ENCODE data around the gene RPS6KC1. TPM values are rescaled to one million over a fixed set of nuclear protein-coding genes. Genes with fewer than 3 reads are reported as not detected.

Gene RPS6KC1
- total RNA-seq, 1 donor from 2014 or later = 27.8 TPM

- peaks cover 24% of the 10 kb centered on the region for H3K36me3 Mint-ChIP-seq (ENCODE audit: insufficient read depth)
- no peak for DNase-seq (ENCODE audit: low spot score, unreplicated experiment)
- H3K9me3 Mint-ChIP-seq (ENCODE audit: low read depth) = peaks cover 5% of the 10 kb centered on the region
- H3K4me3 Mint-ChIP-seq (ENCODE audit: low read depth) = no peak overlapping the region
- no peak overlapping the region for H3K27ac Mint-ChIP-seq
- TF ChIP-seq CTCF (IDR thresholded peaks at IDR 0.05; ENCODE audit: unreplicated experiment) = no peak
- peaks cover 3% of the 10 kb centered on the region for H3K4me1 Mint-ChIP-seq (ENCODE audit: low read depth)
- no peaks in the 10 kb centered on the region for H3K27me3 Mint-ChIP-seq
These were observed 217.2 kb downstream of the RPS6KC1 start for GRCh38 chr1:213268221-213268620.

- Mint-ChIP-seq H3K27ac (no peak overlapping the region), H3K36me3 (ENCODE audit: insufficient read depth) (peaks cover 24% of the 10 kb centered on the region), H3K4me1 (ENCODE audit: low read depth) (peaks cover 3% of the 10 kb centered on the region), H3K4me3 (ENCODE audit: low read depth) (no peak overlapping the region), H3K9me3 (ENCODE audit: low read depth) (peaks cover 5% of the 10 kb centered on the region), H3K27me3 (no peaks in the 10 kb centered on the region)
- no peak for TF ChIP-seq CTCF (IDR thresholded peaks at IDR 0.05; ENCODE audit: unreplicated experiment)
- no peak for DNase-seq (ENCODE audit: low spot score, unreplicated experiment)
These were observed 218.8 kb downstream of the RPS6KC1 start for GRCh38 chr1:213269829-213270228.

- no peak for TF ChIP-seq CTCF (IDR thresholded peaks at IDR 0.05; ENCODE audit: unreplicated experiment)
- H3K9me3 Mint-ChIP-seq (ENCODE audit: low read depth) = no peaks in the 10 kb centered on the region
- peaks cover 6% of the 10 kb centered on the region for H3K4me1 Mint-ChIP-seq (ENCODE audit: low read depth)
- no peak for DNase-seq (ENCODE audit: low spot score, unreplicated experiment)
- H3K27me3 Mint-ChIP-seq = no peaks in the 10 kb centered on the region
- H3K36me3 Mint-ChIP-seq (ENCODE audit: insufficient read depth) = peaks cover 18% of the 10 kb centered on the region
- H3K4me3 Mint-ChIP-seq (ENCODE audit: low read depth) = no peak overlapping the region
- no peak overlapping the region for H3K27ac Mint-ChIP-seq
These were observed 222.5 kb downstream of the RPS6KC1 start for GRCh38 chr1:213273546-213273945.

GRCh38 chr1:213274140-213274539, 223.1 kb downstream of the RPS6KC1 start:
- peaks cover 6% of the 10 kb centered on the region for H3K4me1 Mint-ChIP-seq (ENCODE audit: low read depth)
- H3K27me3 Mint-ChIP-seq = no peaks in the 10 kb centered on the region
- no peaks in the 10 kb centered on the region for H3K9me3 Mint-ChIP-seq (ENCODE audit: low read depth)
- no peak for DNase-seq (ENCODE audit: low spot score, unreplicated experiment)
- H3K36me3 Mint-ChIP-seq (ENCODE audit: insufficient read depth) = peaks cover 18% of the 10 kb centered on the region
- no peak overlapping the region for H3K4me3 Mint-ChIP-seq (ENCODE audit: low read depth)
- no peak for TF ChIP-seq CTCF (IDR thresholded peaks at IDR 0.05; ENCODE audit: unreplicated experiment)
- no peak overlapping the region for H3K27ac Mint-ChIP-seq

- no peaks in the 10 kb centered on the region for H3K9me3 Mint-ChIP-seq (ENCODE audit: low read depth)
- DNase-seq (ENCODE audit: low spot score, unreplicated experiment) = no peak
- peaks cover 14% of the 10 kb centered on the region for H3K36me3 Mint-ChIP-seq (ENCODE audit: insufficient read depth)
- H3K4me1 Mint-ChIP-seq (ENCODE audit: low read depth) = peaks cover 3% of the 10 kb centered on the region
- no peaks in the 10 kb centered on the region for H3K27me3 Mint-ChIP-seq
- no peak for TF ChIP-seq CTCF (IDR thresholded peaks at IDR 0.05; ENCODE audit: unreplicated experiment)
- H3K4me3 Mint-ChIP-seq (ENCODE audit: low read depth) = no peak overlapping the region
- no peak overlapping the region for H3K27ac Mint-ChIP-seq
These were observed 224.3 kb downstream of the RPS6KC1 start for GRCh38 chr1:213275293-213275692.

All from progenitor cell of endocrine pancreas (in vitro differentiated cells).